H9 (cell line): Measurements from ENCODE around the gene PRSS38. TPM values are rescaled to one million over a fixed set of nuclear protein-coding genes. Genes with fewer than 3 reads are reported as not detected.

Experiments
- DNase-seq: peaks from one replicate; pipeline ENCODE4 v3.0.0-alpha.2; 2017
- H2AFZ ChIP-seq: one replicate; pipeline ENCODE4 v1.6.1; 2013; ENCODE audit warnings: mild to moderate bottlenecking, low read length, control low read depth, moderate library complexity
- H2AK5ac ChIP-seq: 2 replicates; pipeline ENCODE4 v1.6.1; 2013; ENCODE audit warnings: low read length, control low read depth, mixed read lengths; ENCODE audit not compliant: insufficient read length
- H2BK120ac ChIP-seq: one replicate; pipeline ENCODE4 v1.6.1; 2013; ENCODE audit warnings: low read depth, mild to moderate bottlenecking, low read length, control low read depth, inconsistent platforms; ENCODE audit not compliant: poor library complexity, severe bottlenecking
- H2BK12ac ChIP-seq: 2 replicates; pipeline ENCODE4 v1.6.1; 2013; ENCODE audit warnings: low read length, control low read depth, mixed read lengths, low read depth; ENCODE audit not compliant: insufficient read length
- H2BK15ac ChIP-seq: 2 replicates; pipeline ENCODE4 v1.6.1; 2013; ENCODE audit warnings: low read depth, low read length, control low read depth
- H2BK20ac ChIP-seq: one replicate; pipeline ENCODE4 v1.6.1; 2013; ENCODE audit warnings: low read depth, mild to moderate bottlenecking, low read length, control low read depth, inconsistent platforms; ENCODE audit not compliant: poor library complexity, severe bottlenecking
- H2BK5ac ChIP-seq: 2 replicates; pipeline ENCODE4 v1.6.1; 2013; ENCODE audit warnings: low read length, control low read depth, mixed read lengths; ENCODE audit not compliant: insufficient read length
- H3K14ac ChIP-seq: 2 replicates; pipeline ENCODE4 v1.6.1; 2013; ENCODE audit warnings: low read length, control low read depth; ENCODE audit not compliant: insufficient read depth
- H3K18ac ChIP-seq: 2 replicates; pipeline ENCODE4 v1.6.1; 2013; ENCODE audit warnings: low read depth, mild to moderate bottlenecking, mixed read lengths, low read length, control low read depth; ENCODE audit not compliant: insufficient read length
- H3K23ac ChIP-seq: 2 replicates; pipeline ENCODE4 v1.6.1; 2013; ENCODE audit warnings: low read length, control low read depth, mixed read lengths, low read depth; ENCODE audit not compliant: insufficient read length
- H3K23me2 ChIP-seq: 2 replicates; pipeline ENCODE4 v1.6.1; 2013; ENCODE audit warnings: low read depth, mild to moderate bottlenecking, mixed read lengths, low read length, control low read depth; ENCODE audit not compliant: insufficient read length, poor library complexity, severe bottlenecking
- H3K27ac ChIP-seq: 2 replicates; pipeline ENCODE4 v1.5.1; 2013; ENCODE audit warnings: low read length, control low read depth, mixed read lengths, low read depth; ENCODE audit not compliant: insufficient read length
- H3K27me3 ChIP-seq: 2 replicates; pipeline ENCODE4 v1.6.1; 2013; ENCODE audit warnings: low read length, control low read depth, inconsistent platforms; ENCODE audit not compliant: insufficient read depth
- H3K4ac ChIP-seq: 2 replicates; pipeline ENCODE4 v1.6.1; 2013; ENCODE audit warnings: low read depth, mild to moderate bottlenecking, control low read depth, inconsistent platforms, low read length, moderate library complexity
- H3K4me1 ChIP-seq: 2 replicates; pipeline ENCODE4 v1.6.1; 2013; ENCODE audit warnings: low read length, control low read depth, inconsistent platforms; ENCODE audit not compliant: insufficient read depth
- H3K4me2 ChIP-seq: 2 replicates; pipeline ENCODE4 v1.6.1; 2013; ENCODE audit warnings: low read length, control low read depth, mixed read lengths; ENCODE audit not compliant: insufficient read length, insufficient read depth
- H3K56ac ChIP-seq: 2 replicates; pipeline ENCODE4 v1.6.1; 2013; ENCODE audit warnings: low read depth, mild to moderate bottlenecking, mixed read lengths, low read length, control low read depth; ENCODE audit not compliant: insufficient read length
- H3K79me1 ChIP-seq: 2 replicates; pipeline ENCODE4 v1.6.1; 2013; ENCODE audit warnings: low read depth, mild to moderate bottlenecking, moderate library complexity, low read length, control low read depth, inconsistent platforms; ENCODE audit not compliant: insufficient read depth, poor library complexity, severe bottlenecking
- H3K79me2 ChIP-seq: 2 replicates; pipeline ENCODE4 v1.6.1; 2013; ENCODE audit warnings: low read length, control low read depth, inconsistent platforms; ENCODE audit not compliant: insufficient read depth
- H3K9ac ChIP-seq: 2 replicates; pipeline ENCODE4 v1.6.1; 2013; ENCODE audit warnings: low read length, control low read depth, mixed read lengths; ENCODE audit not compliant: insufficient read length; ENCODE audit errors: extremely low read depth
- H3K9me3 ChIP-seq: one replicate; pipeline ENCODE4 v1.6.1; 2013; ENCODE audit warnings: low read depth, low read length, inconsistent platforms; ENCODE audit not compliant: control insufficient read depth
- H3T11ph ChIP-seq: one replicate; pipeline ENCODE4 v1.6.1; 2013; ENCODE audit warnings: mild to moderate bottlenecking, low read length, control low read depth, inconsistent platforms
- H4K20me1 ChIP-seq: one replicate; pipeline ENCODE4 v1.6.1; 2013; ENCODE audit not compliant: control insufficient read depth, insufficient read length, insufficient read depth
- H4K5ac ChIP-seq: 2 replicates; pipeline ENCODE4 v1.6.1; 2013; ENCODE audit warnings: low read depth, mild to moderate bottlenecking, mixed read lengths, low read length, control low read depth; ENCODE audit not compliant: insufficient read length
- H4K8ac ChIP-seq: replicated peaks from 2 replicates; pipeline ENCODE4 v1.6.1; 2013; ENCODE audit warnings: low read length, control low read depth, mixed read lengths, low read depth; ENCODE audit not compliant: insufficient read length
- H4K91ac ChIP-seq: 2 replicates; pipeline ENCODE4 v1.6.1; 2013; ENCODE audit warnings: low read depth, mild to moderate bottlenecking, moderate library complexity, mixed read lengths, low read length, control low read depth; ENCODE audit not compliant: insufficient read length
- H3K27ac Mint-ChIP-seq, 3 experiments: 2 replicates in 2 of 3; 3 replicates in 1 of 3; pipeline ENCODE4 v1.8.0; 2020 to 2021; ENCODE audit warnings: mixed read lengths in 3 of 3, mild to moderate bottlenecking in 1 of 3, moderate library complexity in 1 of 3
- H3K27me3 Mint-ChIP-seq: 2 replicates; pipeline ENCODE4 v1.8.0; 2021; ENCODE audit warnings: low read depth, mild to moderate bottlenecking, moderate library complexity, mixed read lengths
- H3K36me3 Mint-ChIP-seq, 3 experiments: 2 replicates in 2 of 3; 3 replicates in 1 of 3; pipeline ENCODE4 v1.8.0; 2020 to 2021; ENCODE audit warnings: low read depth in 3 of 3, mixed read lengths in 3 of 3; ENCODE audit not compliant: insufficient read depth in 1 of 3
- H3K4me1 Mint-ChIP-seq, 2 experiments: 2 replicates each; pipeline ENCODE4 v1.8.0; 2020; ENCODE audit warnings: mixed read lengths in 2 of 2
- H3K4me3 Mint-ChIP-seq, 2 experiments: 2 replicates in 1 of 2; 3 replicates in 1 of 2; pipeline ENCODE4 v1.8.0; 2020 to 2021; ENCODE audit warnings: mild to moderate bottlenecking in 2 of 2, mixed read lengths in 2 of 2, moderate library complexity in 1 of 2
- H3K9me3 Mint-ChIP-seq, 2 experiments: 2 replicates in 1 of 2; 3 replicates in 1 of 2; pipeline ENCODE4 v1.8.0; 2020; ENCODE audit warnings: mild to moderate bottlenecking in 2 of 2, mixed read lengths in 2 of 2, moderate library complexity in 1 of 2
- WGBS: extraction: QIAGEN DNeasy Blood & Tissue Kit; methylation state at CpG from one replicate; pipeline ENCODE4 v1.1.7; 2013; ENCODE audit warnings: missing lambda C conversion rate, low lambda C conversion rate, mixed read lengths; ENCODE audit not compliant: insufficient read length; ENCODE audit errors: extremely low coverage; 5-methylcytosine and 5-hydroxymethylcytosine counted together
- total RNA-seq: library from RNA; stranded (reverse); gene quantifications from 2 replicates; pipeline ENCODE4 v1.2.1, GENCODE V29; 2021
- TF ChIP-seq, protein P1 (sequence below): fragments of 200-600 bp; sonication (generic); conservative IDR thresholded peaks from 3 replicates; pipeline ENCODE4 v1.8.0; 2021; ENCODE audit warnings: antibody characterized with exemption, mild to moderate bottlenecking

Gene PRSS38
- total RNA-seq, 1 experiment from 2014 or later: not detected

DNA sequence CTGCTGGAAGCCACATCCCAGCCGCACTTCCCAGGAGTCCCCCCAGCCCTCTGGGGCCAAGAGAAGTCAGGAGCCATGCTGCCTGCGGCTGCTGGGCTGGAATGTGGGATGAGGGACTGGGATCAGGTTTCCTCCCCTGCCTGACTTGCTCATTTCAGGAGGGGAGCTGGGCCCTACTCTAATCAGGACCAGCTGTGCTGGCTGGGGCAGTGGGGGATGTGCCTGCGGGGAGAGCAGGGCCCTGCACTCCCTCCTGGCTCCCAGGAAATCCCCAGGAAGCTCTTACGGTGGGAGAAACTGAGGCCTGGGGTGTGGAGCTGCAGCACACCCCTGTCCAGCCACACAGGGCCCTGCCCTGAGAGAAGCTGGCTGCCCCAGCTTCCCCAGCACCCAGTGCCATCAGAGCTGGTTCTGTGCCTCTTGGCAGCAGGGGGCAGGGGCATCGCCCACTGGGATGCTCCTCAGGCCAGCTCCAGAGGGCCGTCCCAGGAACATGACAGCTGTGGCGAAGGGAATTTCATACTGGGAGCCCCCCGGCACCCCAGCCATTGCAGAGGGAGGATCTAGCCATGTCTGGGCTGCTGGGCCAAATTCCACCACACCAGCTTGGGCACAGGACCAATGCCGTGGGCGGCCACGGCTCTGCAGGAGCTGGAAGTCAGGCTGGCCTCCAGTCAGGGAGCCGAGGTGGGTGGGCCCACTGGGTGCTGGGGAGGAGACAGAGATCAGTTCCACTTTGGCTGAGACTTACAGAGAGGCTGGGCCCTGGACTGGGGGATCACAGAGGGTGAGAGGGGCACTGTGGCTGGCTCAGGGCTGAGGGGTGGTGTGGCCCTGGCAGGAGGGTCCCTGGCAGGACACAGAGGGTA lies 21.3 kb upstream of the PRSS38 start:
- Mint-ChIP-seq H3K4me3 (no peak overlapping the region; a peak in 1 of 5 replicates), H3K36me3 (no peaks in the 10 kb centered on the region), H3K4me1 (peaks cover 10 to 29% of the 10 kb centered on the region in 2 experiments), H3K9me3 (no peaks in the 10 kb centered on the region), H3K27me3 (peaks cover 35% of the 10 kb centered on the region), H3K27ac (peak overlapping the region in 2 of 3 experiments; percentile 23 to 76; a peak in 2 of 7 replicates)
- no peak overlapping the region for H3K4ac ChIP-seq
- TF ChIP-seq, protein P1, sequence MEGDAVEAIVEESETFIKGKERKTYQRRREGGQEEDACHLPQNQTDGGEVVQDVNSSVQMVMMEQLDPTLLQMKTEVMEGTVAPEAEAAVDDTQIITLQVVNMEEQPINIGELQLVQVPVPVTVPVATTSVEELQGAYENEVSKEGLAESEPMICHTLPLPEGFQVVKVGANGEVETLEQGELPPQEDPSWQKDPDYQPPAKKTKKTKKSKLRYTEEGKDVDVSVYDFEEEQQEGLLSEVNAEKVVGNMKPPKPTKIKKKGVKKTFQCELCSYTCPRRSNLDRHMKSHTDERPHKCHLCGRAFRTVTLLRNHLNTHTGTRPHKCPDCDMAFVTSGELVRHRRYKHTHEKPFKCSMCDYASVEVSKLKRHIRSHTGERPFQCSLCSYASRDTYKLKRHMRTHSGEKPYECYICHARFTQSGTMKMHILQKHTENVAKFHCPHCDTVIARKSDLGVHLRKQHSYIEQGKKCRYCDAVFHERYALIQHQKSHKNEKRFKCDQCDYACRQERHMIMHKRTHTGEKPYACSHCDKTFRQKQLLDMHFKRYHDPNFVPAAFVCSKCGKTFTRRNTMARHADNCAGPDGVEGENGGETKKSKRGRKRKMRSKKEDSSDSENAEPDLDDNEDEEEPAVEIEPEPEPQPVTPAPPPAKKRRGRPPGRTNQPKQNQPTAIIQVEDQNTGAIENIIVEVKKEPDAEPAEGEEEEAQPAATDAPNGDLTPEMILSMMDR: no peak
- H3K14ac ChIP-seq: peak overlapping the region; percentile 23; the same call in 1 of the 2 replicates
- H3K79me1 ChIP-seq: no peaks in the 10 kb centered on the region
- WGBS: no CpG with 5 or more reads among the region's 12 CpGs
- H4K5ac ChIP-seq: no peak overlapping the region
- no peak overlapping the region for H3K56ac ChIP-seq
- no peak overlapping the region for H3K4me2 ChIP-seq
- no peak overlapping the region for H3T11ph ChIP-seq
- no peak overlapping the region for H2AFZ ChIP-seq
- H3K18ac ChIP-seq: peak overlapping the region; percentile 53
- H3K4me1 ChIP-seq: no peaks in the 10 kb centered on the region
- no peak overlapping the region for H4K8ac ChIP-seq
- H3K9me3 ChIP-seq: no peaks in the 10 kb centered on the region
- H4K20me1 ChIP-seq: no peaks in the 10 kb centered on the region
- no peak overlapping the region for H3K27ac ChIP-seq
- no peak overlapping the region for H2BK12ac ChIP-seq
- no peaks in the 10 kb centered on the region for H3K23me2 ChIP-seq
- H2BK20ac ChIP-seq: no peak overlapping the region
- no peak overlapping the region for H2AK5ac ChIP-seq
- H3K79me2 ChIP-seq: no peaks in the 10 kb centered on the region
- no peak overlapping the region for H2BK15ac ChIP-seq
- no peak overlapping the region for H2BK5ac ChIP-seq
- no peak overlapping the region for H3K9ac ChIP-seq
- no peak overlapping the region for H4K91ac ChIP-seq
- no peaks in the 10 kb centered on the region for H3K27me3 ChIP-seq
- no peak overlapping the region for H3K23ac ChIP-seq
- H2BK120ac ChIP-seq: no peak overlapping the region
- peak; percentile 86 for DNase-seq
